K562 (cell line): ENCODE results near the gene LRMDA. TPM values are rescaled to one million over a fixed set of nuclear protein-coding genes. Genes with fewer than 3 reads are reported as not detected.

Source experiments
- CREM ChIP-seq: IDR thresholded peaks from 2 replicates; pipeline ENCODE4 v1.6.1; 2014; ENCODE audit warnings: antibody characterized with exemption, low read depth
- ETV6 ChIP-seq, 3 experiments: fragments of 150-350 bp in 1 of 3; sonication (generic) in 1 of 3; formaldehyde crosslinking in 1 of 3; IDR thresholded peaks; 2 replicates each; pipeline versions ENCODE4 v1.6.1 to v1.8.0; 2014 to 2022; ENCODE audit warnings: borderline replicate concordance in 2 of 3, low read depth in 2 of 3, antibody characterized with exemption in 1 of 3, low read length in 1 of 3, mild to moderate bottlenecking in 1 of 3, missing genetic modification reagents in 1 of 3
- GABPA ChIP-seq: fragments of 200-800 bp; sonication (Bioruptor generic); conservative IDR thresholded peaks from 2 replicates; pipeline ENCODE4 v1.6.1; 2016; ENCODE audit warnings: low read depth, missing genetic modification characterization, missing compliant biosample characterization
- HMG20B ChIP-seq: fragments of 250-450 bp; sonication (Bioruptor Pico); IDR thresholded peaks from 2 replicates; pipeline ENCODE4 v1.5.0; 2021; ENCODE audit warnings: mild to moderate bottlenecking
- ID3 ChIP-seq, 2 experiments: fragments of 250-450 bp in 1 of 2; fragments of 450-650 bp in 1 of 2; sonication (Bioruptor Pico) in 1 of 2; IDR thresholded peaks; 2 replicates each; pipeline versions ENCODE4 v1.6.1 to v1.8.0; 2016 to 2021; ENCODE audit warnings: mild to moderate bottlenecking in 2 of 2, moderate library complexity in 2 of 2, missing compliant biosample characterization in 1 of 2, missing genetic modification characterization in 1 of 2
- KDM2B ChIP-seq: fragments of 250-450 bp; sonication (Bioruptor Pico); IDR thresholded peaks from 2 replicates; pipeline ENCODE4 v1.8.0; 2021; ENCODE audit warnings: mild to moderate bottlenecking, moderate library complexity
- NR0B1 ChIP-seq: fragments of 450-650 bp; IDR thresholded peaks from one replicate; pipeline ENCODE4 v1.6.1; 2018; ENCODE audit warnings: mild to moderate bottlenecking, moderate library complexity; ENCODE audit not compliant: partially characterized antibody
- PHB2 ChIP-seq: fragments of 450-650 bp; IDR thresholded peaks from 2 replicates; pipeline ENCODE4 v1.6.1; 2017; ENCODE audit warnings: low read depth
- RCOR1 ChIP-seq, 2 experiments: IDR thresholded peaks; 2 replicates each; pipeline ENCODE4 v1.6.1; 2012; ENCODE audit warnings: low read depth in 2 of 2, low read length in 2 of 2, borderline replicate concordance in 1 of 2, improper control_type of control experiment in 1 of 2
- SIX5 ChIP-seq, 2 experiments: IDR thresholded peaks; 2 replicates each; pipeline ENCODE4 v1.6.1; 2011; ENCODE audit warnings: low read length in 2 of 2, borderline replicate concordance in 1 of 2, low read depth in 1 of 2, mild to moderate bottlenecking in 1 of 2, moderate library complexity in 1 of 2; ENCODE audit not compliant: insufficient read depth in 1 of 2
- SP1 ChIP-seq: sonication (generic); formaldehyde crosslinking; IDR thresholded peaks from 2 replicates; pipeline ENCODE4 v1.8.1; 2022; ENCODE audit warnings: mild to moderate bottlenecking, missing genetic modification reagents
- TEAD4 ChIP-seq, 2 experiments: sonication (generic) in 1 of 2; formaldehyde crosslinking in 1 of 2; IDR thresholded peaks; 2 replicates each; pipeline versions ENCODE4 v1.6.1 to v1.8.0; 2012 to 2022; ENCODE audit warnings: borderline replicate concordance in 1 of 2, inconsistent platforms in 1 of 2, low read length in 1 of 2, mild to moderate bottlenecking in 1 of 2, missing genetic modification reagents in 1 of 2
- U2AF1 ChIP-seq: fragments of 200-400 bp; formaldehyde crosslinking; optimal IDR thresholded peaks from 2 replicates; pipeline ENCODE3; 2017; ENCODE audit warnings: mild to moderate bottlenecking, low read depth, low read length, moderate library complexity
- ZNF639 ChIP-seq, 2 experiments: fragments of 200-800 bp in 1 of 2; sonication (Bioruptor generic) in 1 of 2; sonication (generic) in 1 of 2; formaldehyde crosslinking in 1 of 2; IDR thresholded peaks in 1 of 2; conservative IDR thresholded peaks in 1 of 2; 2 replicates each; pipeline versions ENCODE4 v1.5.0 to v1.6.1; 2016 to 2020; ENCODE audit warnings: missing compliant biosample characterization in 1 of 2, missing genetic modification characterization in 1 of 2, missing genetic modification reagents in 1 of 2
- polyA plus RNA-seq, 8 experiments: library from polyadenylated mRNA; depleted of rRNA in 4 of 8; stranded (reverse) in 5 of 8; unstranded in 3 of 8; fragments of >200 nt; fragmentation: Nextera tagmentation in 2 of 8; fragmentation: Illumina TruSeq in 1 of 8; extraction: Ambion mirVana in 2 of 8; extraction: Trizol in 1 of 8; gene quantifications; 2 replicates each; pipeline versions ENCODE4 v1.2.1 to v1.2.3, GENCODE V29; 2011 to 2014; ENCODE audit warnings: inconsistent platforms in 1 of 8, missing spikeins in 1 of 8
- total RNA-seq, 7 experiments: library from RNA; depleted of rRNA in 6 of 7; stranded (reverse); fragments of >200 nt in 6 of 7; fragmentation: Illumina TruSeq in 2 of 7; extraction: Trizol in 2 of 7; gene quantifications; 2 replicates each; pipeline versions ENCODE4 v1.2.1 to v1.2.3, GENCODE V29; 2011 to 2021; ENCODE audit warnings: low replicate concordance in 1 of 7
- TF ChIP-seq, protein P1 (sequence below): sonication (generic); formaldehyde crosslinking; IDR thresholded peaks from 2 replicates; pipeline ENCODE4 v1.8.0; 2022; ENCODE audit warnings: mild to moderate bottlenecking, missing genetic modification reagents

LRMDA gene
- total and polyA plus RNA-seq, 9 of the 15 experiments (the other 6 are each of a cell fraction or from before 2014, with no cell fraction given): 0.25 TPM; not detected in 8

DNA sequence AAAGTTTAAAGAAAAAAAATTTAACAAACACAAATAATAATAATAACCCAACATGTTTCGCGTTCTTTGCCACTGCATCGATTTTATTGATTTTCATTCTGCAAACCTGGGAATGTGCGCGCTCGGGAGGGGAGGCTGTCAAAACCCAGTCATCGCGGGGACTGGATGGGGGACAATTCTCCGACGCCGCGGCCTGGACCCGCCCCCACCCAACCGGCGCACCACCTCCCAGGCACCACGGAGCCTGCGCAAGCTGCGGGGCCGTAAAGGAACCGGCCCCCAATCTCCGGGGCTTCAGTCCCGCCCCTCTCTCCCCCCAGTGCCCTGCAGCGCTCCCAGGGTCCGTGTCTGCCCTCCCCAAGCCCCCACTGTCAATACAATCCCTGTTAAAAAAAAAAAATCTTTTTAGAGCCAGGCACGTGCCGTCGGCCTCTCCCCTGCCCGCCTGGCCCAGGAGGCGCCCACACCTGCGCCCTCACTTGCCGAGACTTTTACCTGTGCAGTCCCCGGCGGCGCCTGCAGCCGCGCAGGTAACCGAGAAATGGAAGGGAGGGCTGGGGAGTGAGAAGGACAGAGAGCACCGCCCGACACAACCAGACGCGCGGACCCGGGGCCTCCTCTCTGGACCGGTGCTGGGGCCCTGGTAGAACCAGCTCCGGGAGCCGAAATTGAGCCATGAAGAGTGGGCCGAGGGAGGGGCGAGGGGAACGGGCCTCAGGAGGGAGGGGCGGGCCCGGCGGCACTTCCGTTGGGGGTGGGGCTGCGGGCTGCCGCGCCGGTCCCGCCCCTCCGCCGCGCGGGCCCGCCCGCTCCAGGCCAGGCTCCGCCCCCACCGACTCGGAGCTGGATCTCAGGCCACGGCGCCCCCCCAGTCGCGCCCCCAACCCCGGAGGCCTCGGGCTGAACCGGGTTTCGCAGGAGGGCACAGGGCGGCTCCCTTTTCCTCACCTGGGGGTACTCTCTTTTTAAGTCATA, 22.2 kb upstream of the LRMDA start (continued):
- TF ChIP-seq, protein P1, sequence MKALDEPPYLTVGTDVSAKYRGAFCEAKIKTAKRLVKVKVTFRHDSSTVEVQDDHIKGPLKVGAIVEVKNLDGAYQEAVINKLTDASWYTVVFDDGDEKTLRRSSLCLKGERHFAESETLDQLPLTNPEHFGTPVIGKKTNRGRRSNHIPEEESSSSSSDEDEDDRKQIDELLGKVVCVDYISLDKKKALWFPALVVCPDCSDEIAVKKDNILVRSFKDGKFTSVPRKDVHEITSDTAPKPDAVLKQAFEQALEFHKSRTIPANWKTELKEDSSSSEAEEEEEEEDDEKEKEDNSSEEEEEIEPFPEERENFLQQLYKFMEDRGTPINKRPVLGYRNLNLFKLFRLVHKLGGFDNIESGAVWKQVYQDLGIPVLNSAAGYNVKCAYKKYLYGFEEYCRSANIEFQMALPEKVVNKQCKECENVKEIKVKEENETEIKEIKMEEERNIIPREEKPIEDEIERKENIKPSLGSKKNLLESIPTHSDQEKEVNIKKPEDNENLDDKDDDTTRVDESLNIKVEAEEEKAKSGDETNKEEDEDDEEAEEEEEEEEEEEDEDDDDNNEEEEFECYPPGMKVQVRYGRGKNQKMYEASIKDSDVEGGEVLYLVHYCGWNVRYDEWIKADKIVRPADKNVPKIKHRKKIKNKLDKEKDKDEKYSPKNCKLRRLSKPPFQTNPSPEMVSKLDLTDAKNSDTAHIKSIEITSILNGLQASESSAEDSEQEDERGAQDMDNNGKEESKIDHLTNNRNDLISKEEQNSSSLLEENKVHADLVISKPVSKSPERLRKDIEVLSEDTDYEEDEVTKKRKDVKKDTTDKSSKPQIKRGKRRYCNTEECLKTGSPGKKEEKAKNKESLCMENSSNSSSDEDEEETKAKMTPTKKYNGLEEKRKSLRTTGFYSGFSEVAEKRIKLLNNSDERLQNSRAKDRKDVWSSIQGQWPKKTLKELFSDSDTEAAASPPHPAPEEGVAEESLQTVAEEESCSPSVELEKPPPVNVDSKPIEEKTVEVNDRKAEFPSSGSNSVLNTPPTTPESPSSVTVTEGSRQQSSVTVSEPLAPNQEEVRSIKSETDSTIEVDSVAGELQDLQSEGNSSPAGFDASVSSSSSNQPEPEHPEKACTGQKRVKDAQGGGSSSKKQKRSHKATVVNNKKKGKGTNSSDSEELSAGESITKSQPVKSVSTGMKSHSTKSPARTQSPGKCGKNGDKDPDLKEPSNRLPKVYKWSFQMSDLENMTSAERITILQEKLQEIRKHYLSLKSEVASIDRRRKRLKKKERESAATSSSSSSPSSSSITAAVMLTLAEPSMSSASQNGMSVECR (CRISPR knock-in tag): no peak
- TF ChIP-seq SP1 (CRISPR knock-in tag) (0 out of 2 replicates have a peak, but pooled peaks have one; percentile 9), PHB2 (no peak), SIX5 (IDR thresholded peaks at IDR 0.05; ENCODE audit: borderline replicate concordance in 1 of 2, insufficient read depth in 1 of 2, low read depth in 1 of 2, low read length in 2 of 2) (no peak), HMG20B (CRISPR knock-in tag) (no peak), CREM (no peak; the same call in 1 of the 2 replicates), ID3 (CRISPR knock-in tag; IDR thresholded peaks at IDR 0.05) (no peak), ID3 (tag; IDR thresholded peaks at IDR 0.05) (no peak), RCOR1 (IDR thresholded peaks at IDR 0.05; ENCODE audit: borderline replicate concordance in 1 of 2, low read depth in 2 of 2, low read length in 2 of 2) (no peak), U2AF1 (no peak), TEAD4 (IDR thresholded peaks at IDR 0.05; ENCODE audit: low read length) (no peak), TEAD4 (CRISPR knock-in tag; IDR thresholded peaks at IDR 0.05; ENCODE audit: borderline replicate concordance) (no peak), GABPA (peak; percentile 89), NR0B1 (no peak), ZNF639 (CRISPR knock-in tag; conservative IDR thresholded peaks at IDR 0.05 in 1 of 2, IDR thresholded peaks at IDR 0.05 in 1 of 2) (peak in 1 of 2 experiments; percentile 52; a peak in 1 of 4 replicates), ETV6 (IDR thresholded peaks at IDR 0.05; ENCODE audit: borderline replicate concordance in 1 of 2, low read depth in 2 of 2, low read length in 1 of 2) (no peak), ETV6 (CRISPR knock-in tag; IDR thresholded peaks at IDR 0.05; ENCODE audit: borderline replicate concordance) (no peak), KDM2B (CRISPR knock-in tag) (peak; percentile 57; the same call in 1 of the 2 replicates)
